GM19328 (cell line): ENCODE results near the gene ACOXL.
A peak's percentile ranks its signal among the peaks of the same experiment; 100 is the strongest.

Experiments used
- ATAC-seq: cut with Tn5 transposase; IDR thresholded peaks from one replicate; pipeline ENCODE4 v1.9.1; 2021; ENCODE audit warnings: mild to moderate bottlenecking, moderate library complexity; ENCODE audit not compliant: unreplicated experiment

Gene ACOXL

GRCh38 chr2:111094691-111095090, 362.3 kb downstream of the ACOXL start:
- no peak for ATAC-seq

GRCh38 chr2:111095434-111095833, 363.1 kb downstream of the ACOXL start:
- no peak for ATAC-seq

GRCh38 chr2:111099402-111099801, 367.0 kb downstream of the ACOXL start:
- ATAC-seq: no peak

GRCh38 chr2:111100087-111100764, 367.9 kb downstream of the ACOXL start:
- ATAC-seq: peak; percentile 7

- ATAC-seq: peak; percentile 69
Measured at GRCh38 chr2:111100765-111101162, 368.4 kb downstream of the ACOXL start.

GRCh38 chr2:111101592-111101991, 369.2 kb downstream of the ACOXL start:
- no peak for ATAC-seq

GRCh38 chr2:111102216-111102615, 369.8 kb downstream of the ACOXL start:
- ATAC-seq: no peak

GRCh38 chr2:111105926-111106325, 373.6 kb downstream of the ACOXL start:
- ATAC-seq: no peak

GRCh38 chr2:111106706-111107105, 374.3 kb downstream of the ACOXL start:
- no peak for ATAC-seq

- ATAC-seq: no peak
Measured at GRCh38 chr2:111108745-111109271, 376.4 kb downstream of the ACOXL start.

GRCh38 chr2:111111101-111111755, 378.9 kb downstream of the ACOXL start:
- no peak for ATAC-seq

GRCh38 chr2:111113838-111114237, 381.5 kb downstream of the ACOXL start:
- ATAC-seq: no peak

GRCh38 chr2:111116011-111116746, 383.8 kb downstream of the ACOXL start:
- ATAC-seq: no peak

GRCh38 chr2:111116843-111117597, 384.6 kb downstream of the ACOXL start:
- no peak for ATAC-seq

- no peak for ATAC-seq
Measured at GRCh38 chr2:111117598-111118480, 385.5 kb downstream of the ACOXL start.

- no peak for ATAC-seq
Measured at GRCh38 chr2:111118481-111118980, 386.2 kb downstream of the ACOXL start.

GRCh38 chr2:111118981-111119821, 386.8 kb downstream of the ACOXL start:
- no peak for ATAC-seq

- no peak for ATAC-seq
Measured at GRCh38 chr2:111119822-111120252, 387.5 kb downstream of the ACOXL start.
